ENCODE results near the gene SP100.

DNA sequence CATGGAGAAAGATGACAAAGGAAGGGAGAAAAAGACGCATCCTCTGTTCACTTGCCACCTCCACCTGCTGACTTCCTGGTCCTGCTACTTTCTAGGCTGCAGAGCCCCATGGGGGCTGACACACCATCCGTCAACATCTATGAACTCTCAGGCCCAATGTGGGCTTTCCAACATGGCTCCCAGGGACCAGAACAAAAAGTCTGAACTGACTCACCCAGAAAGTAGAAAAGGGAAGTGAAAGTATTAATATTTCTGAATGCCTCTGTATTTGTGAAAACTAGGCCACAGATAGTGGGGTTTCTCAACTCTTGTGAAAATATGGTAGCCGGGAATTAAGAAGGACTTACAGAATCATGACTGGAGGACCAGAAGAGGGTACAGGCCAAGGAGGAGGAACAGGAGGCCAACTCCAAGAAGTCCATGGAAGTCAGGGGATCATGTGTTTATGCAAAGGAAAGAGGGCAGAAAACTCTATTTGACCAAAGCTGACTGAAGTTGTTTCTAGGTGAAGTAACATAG, 173.6 kb downstream of the SP100 start:
- TF ChIP-seq, protein P1, sequence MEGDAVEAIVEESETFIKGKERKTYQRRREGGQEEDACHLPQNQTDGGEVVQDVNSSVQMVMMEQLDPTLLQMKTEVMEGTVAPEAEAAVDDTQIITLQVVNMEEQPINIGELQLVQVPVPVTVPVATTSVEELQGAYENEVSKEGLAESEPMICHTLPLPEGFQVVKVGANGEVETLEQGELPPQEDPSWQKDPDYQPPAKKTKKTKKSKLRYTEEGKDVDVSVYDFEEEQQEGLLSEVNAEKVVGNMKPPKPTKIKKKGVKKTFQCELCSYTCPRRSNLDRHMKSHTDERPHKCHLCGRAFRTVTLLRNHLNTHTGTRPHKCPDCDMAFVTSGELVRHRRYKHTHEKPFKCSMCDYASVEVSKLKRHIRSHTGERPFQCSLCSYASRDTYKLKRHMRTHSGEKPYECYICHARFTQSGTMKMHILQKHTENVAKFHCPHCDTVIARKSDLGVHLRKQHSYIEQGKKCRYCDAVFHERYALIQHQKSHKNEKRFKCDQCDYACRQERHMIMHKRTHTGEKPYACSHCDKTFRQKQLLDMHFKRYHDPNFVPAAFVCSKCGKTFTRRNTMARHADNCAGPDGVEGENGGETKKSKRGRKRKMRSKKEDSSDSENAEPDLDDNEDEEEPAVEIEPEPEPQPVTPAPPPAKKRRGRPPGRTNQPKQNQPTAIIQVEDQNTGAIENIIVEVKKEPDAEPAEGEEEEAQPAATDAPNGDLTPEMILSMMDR (IDR thresholded peaks at IDR 0.05): no peak
- no peak for TF ChIP-seq POLR2AphosphoS5 (IDR thresholded peaks at IDR 0.05)
- TF ChIP-seq POLR2A (IDR thresholded peaks at IDR 0.05): no peak

All from sigmoid colon (tissue), 4 donors.